Upper lobe of left lung (tissue), 6 donors: ENCODE measurements around the gene TUBA1C. TPM values are rescaled to one million over a fixed set of nuclear protein-coding genes. Genes with fewer than 3 reads are reported as not detected.
"Not testable (repeated sequence)": the region's sequence is repeated elsewhere in the genome, so short reads cannot be mapped to it uniquely, and the experiment has no call there.

Source experiments
- ATAC-seq, 2 donors: fragments of 200-7000 bp; cut with Tn5 transposase; one replicate each; pipeline ENCODE4 v1.9.1; 2022; ENCODE audit warnings: mild to moderate bottlenecking in 2 of 2, moderate library complexity in 2 of 2; ENCODE audit not compliant: low FRiP score in 2 of 2
- DNase-seq, 2 donors: peaks; one replicate each; pipeline ENCODE4 v3.0.0-alpha.2; 2019 to 2020
- H3K27ac ChIP-seq, 4 donors: fragments of 200-600 bp; sonication (generic); one replicate each; pipeline ENCODE4 v1.5.1; 2016 to 2019
- H3K27me3 ChIP-seq, 4 donors: fragments of 200-600 bp; sonication (generic); one replicate each; pipeline ENCODE4 v1.5.1; 2017 to 2019
- H3K36me3 ChIP-seq, 4 donors: fragments of 200-600 bp; sonication (generic); one replicate each; pipeline ENCODE4 v1.5.1; 2016 to 2019
- H3K4me1 ChIP-seq, 4 donors: fragments of 200-600 bp; sonication (generic); one replicate each; pipeline ENCODE4 v1.5.1; 2018 to 2019
- H3K4me3 ChIP-seq, 4 donors: fragments of 200-600 bp; sonication (generic); one replicate each; pipeline ENCODE4 v1.5.1; 2017 to 2019; ENCODE audit warnings: mild to moderate bottlenecking in 2 of 4, moderate library complexity in 1 of 4
- H3K9me3 ChIP-seq, 4 donors: fragments of 200-600 bp; sonication (generic); one replicate each; pipeline ENCODE4 v1.5.1; 2018 to 2019
- CTCF ChIP-seq, 6 experiments: fragments of 450-650 bp in 4 of 6; fragments of 200-600 bp in 2 of 6; sonication (generic) in 2 of 6; IDR thresholded peaks; one replicate each; pipeline ENCODE4 v1.5.1; 2016 to 2019; ENCODE audit warnings: antibody characterized with exemption in 6 of 6
- EP300 ChIP-seq, 4 donors: sonication (generic); formaldehyde crosslinking; IDR thresholded peaks; one replicate each; pipeline ENCODE4 v1.5.1; 2017; ENCODE audit warnings: antibody characterized with exemption in 4 of 4, control low read depth in 2 of 4
- POLR2A ChIP-seq, 4 donors: fragments of 450-650 bp; IDR thresholded peaks; one replicate each; pipeline ENCODE4 v1.5.1; 2016 to 2017; ENCODE audit warnings: antibody characterized with exemption in 4 of 4, mild to moderate bottlenecking in 2 of 4
- POLR2AphosphoS5 ChIP-seq, 2 donors: sonication (generic); formaldehyde crosslinking; IDR thresholded peaks; one replicate each; pipeline ENCODE4 v1.5.1; 2017; ENCODE audit warnings: antibody characterized with exemption in 2 of 2
- WGBS, 2 donors: methylation state at CpG; one replicate each; pipeline ENCODE4 v1.1.5; 2017 to 2018; 5-methylcytosine and 5-hydroxymethylcytosine counted together
- total RNA-seq, 6 donors: library from RNA; depleted of rRNA in 4 of 6; stranded (reverse); fragments of >200 nt in 4 of 6; gene quantifications; one replicate each; pipeline versions ENCODE4 v1.1.0 to v1.2.1, GENCODE V29; 2016 to 2021
- donor health status: DM: no; HTN: no; CAD: no; lungs with moderate emphysema.
- donor health status: DM: no; HTN: yes; CAD: no; lungs with severe emphysema.

TUBA1C gene
- total RNA-seq, 6 donors from 2014 or later = 50.3 to 375 (median 108) TPM

GRCh38 chr12:49277466-49277865 lies 12.6 kb downstream of the TUBA1C start:
- Histone ChIP-seq H3K9me3 (no peaks in the 10 kb centered on the region), H3K36me3 (peaks cover 0 to 20% (median 11%) of the 10 kb centered on the region in 4 donors), H3K27ac (no peak overlapping the region), H3K4me3 (no peak overlapping the region), H3K4me1 (peaks cover 0 to 13% (median 0%) of the 10 kb centered on the region in 4 donors), H3K27me3 (no peaks in the 10 kb centered on the region)
- TF ChIP-seq POLR2A (IDR thresholded peaks at IDR 0.05) (no peak), POLR2AphosphoS5 (IDR thresholded peaks at IDR 0.05) (no peak)
- 99% methylated on average over 6 of the region's 7 CpGs; no CpG with 5 or more reads in 1 of the 2 donors for WGBS, 2 donors
- no peak for ATAC-seq
- DNase-seq = no peak

GRCh38 chr12:49279706-49280159 lies 14.9 kb downstream of the TUBA1C start:
- 44 to 46% methylated on average over 5 to 6 of the region's 7 CpGs for WGBS, 2 donors
- TF ChIP-seq EP300 (IDR thresholded peaks at IDR 0.05) (no peak), CTCF (IDR thresholded peaks at IDR 0.05) (no peak), POLR2AphosphoS5 (IDR thresholded peaks at IDR 0.05) (peak in 1 of 2 donors; percentile 36), POLR2A (IDR thresholded peaks at IDR 0.05) (peak in 1 of 4 donors; percentile 40)
- peaks cover 0 to 13% (median 0%) of the 10 kb centered on the region in 4 donors for H3K4me1 ChIP-seq
- no peaks in the 10 kb centered on the region for H3K27me3 ChIP-seq
- DNase-seq = peak in 1 of 2 donors; percentile 87
- no peak overlapping the region for H3K4me3 ChIP-seq
- peak; percentile 60 to 78 for ATAC-seq
- no peaks in the 10 kb centered on the region for H3K9me3 ChIP-seq
- peak overlapping the region in 3 of 4 donors; percentile 28 to 75 (median 73) for H3K27ac ChIP-seq
- H3K36me3 ChIP-seq = peaks cover 0 to 3% (median 0%) of the 10 kb centered on the region in 4 donors

- DNase-seq, H3K27me3 ChIP-seq, H3K9me3 ChIP-seq, H3K36me3 ChIP-seq, ATAC-seq, H3K4me3 ChIP-seq: not testable (repeated sequence)
- Histone ChIP-seq H3K4me1 (peaks cover 0 to 13% (median 0%) of the 10 kb centered on the region in 4 donors), H3K27ac (peak overlapping the region in 3 of 4 donors; percentile 28 to 75 (median 73))
- WGBS, 2 donors = 79 to 91% methylated on average over 6 of the region's 6 CpGs
Observed at GRCh38 chr12:49280545-49280944, 15.7 kb downstream of the TUBA1C start.

- no peak for ATAC-seq
- WGBS, 2 donors = 77 to 79% methylated on average over 5 of the region's 5 CpGs
- H3K36me3 ChIP-seq = no peaks in the 10 kb centered on the region
Observed at GRCh38 chr12:49282302-49282701, 17.4 kb downstream of the TUBA1C start.

GRCh38 chr12:49282740-49283375 lies 18.0 kb downstream of the TUBA1C start:
- H3K4me1 ChIP-seq = peaks cover 0 to 13% (median 0%) of the 10 kb centered on the region in 4 donors
- H3K9me3 ChIP-seq, H3K27me3 ChIP-seq, H3K4me3 ChIP-seq, DNase-seq, H3K27ac ChIP-seq, H3K36me3 ChIP-seq, ATAC-seq: not testable (repeated sequence)
- 73 to 75% methylated on average over 2 to 3 of the region's 6 CpGs for WGBS, 2 donors

More at GRCh38 chr12:49282302-49282701, 17.4 kb downstream of the TUBA1C start:
- TF ChIP-seq POLR2A (IDR thresholded peaks at IDR 0.05) (no peak), EP300 (IDR thresholded peaks at IDR 0.05) (no peak), POLR2AphosphoS5 (IDR thresholded peaks at IDR 0.05) (no peak), CTCF (IDR thresholded peaks at IDR 0.05) (no peak)
- no peak for DNase-seq
- H3K27me3 ChIP-seq = no peaks in the 10 kb centered on the region
- H3K4me1 ChIP-seq = peaks cover 0 to 13% (median 0%) of the 10 kb centered on the region in 4 donors
- no peak overlapping the region for H3K4me3 ChIP-seq
- no peaks in the 10 kb centered on the region for H3K9me3 ChIP-seq
- H3K27ac ChIP-seq = no peak overlapping the region

- WGBS, 2 donors = 87 to 89% methylated on average over 5 to 17 of the region's 25 CpGs
Observed at GRCh38 chr12:49283541-49284429, 18.9 kb downstream of the TUBA1C start.

More at GRCh38 chr12:49283541-49284429, 18.9 kb downstream of the TUBA1C start:
- H3K4me3 ChIP-seq = no peak overlapping the region
- DNase-seq (peak in 1 of 2 donors; percentile 54), ATAC-seq (no peak)
- no peak for TF ChIP-seq POLR2A (IDR thresholded peaks at IDR 0.05)
- no peak for TF ChIP-seq POLR2AphosphoS5 (IDR thresholded peaks at IDR 0.05)
- no peak for TF ChIP-seq CTCF (IDR thresholded peaks at IDR 0.05)
- TF ChIP-seq EP300 (IDR thresholded peaks at IDR 0.05) = no peak
- no peak overlapping the region for H3K27ac ChIP-seq
- peaks cover 0 to 13% (median 0%) of the 10 kb centered on the region in 4 donors for H3K4me1 ChIP-seq
- H3K36me3 ChIP-seq = no peaks in the 10 kb centered on the region
- H3K27me3 ChIP-seq = no peaks in the 10 kb centered on the region
- no peaks in the 10 kb centered on the region for H3K9me3 ChIP-seq
